Measurements from ENCODE around the gene TTC31. TPM values are rescaled to one million over a fixed set of nuclear protein-coding genes. Genes with fewer than 3 reads are reported as not detected.

TTC31 gene
- total RNA-seq, 1 donor from 2014 or later: 49.1 TPM

DNA sequence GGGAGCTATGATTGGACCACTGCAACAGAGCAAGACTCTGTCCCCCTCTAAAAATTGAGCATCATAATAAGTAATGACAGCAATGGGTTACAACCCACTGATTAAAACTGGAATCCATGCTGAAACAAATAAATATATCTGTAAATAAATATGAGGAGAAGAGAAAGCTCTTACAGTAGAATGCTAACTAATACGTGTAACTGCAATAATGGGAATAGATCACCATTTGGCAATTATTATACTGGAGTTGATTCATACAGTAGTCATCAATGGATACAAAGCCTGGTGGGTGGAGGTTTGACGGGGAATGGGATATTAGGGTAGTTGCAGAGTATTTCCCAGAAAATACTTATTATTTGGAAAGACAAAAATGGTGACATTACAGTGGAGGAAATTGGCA, 34.1 kb upstream of the TTC31 start:
- CTCF ChIA-PET: no interaction called here
- intact Hi-C loops (cut with micrococcal nuclease): no loop called here
- no peak for ATAC-seq (ENCODE audit: low read depth)
- Mint-ChIP-seq H3K27me3 (peaks cover 12% of the 10 kb centered on the region), H3K4me1 (peaks cover 15% of the 10 kb centered on the region), H3K27ac (no peak overlapping the region), H3K36me3 (ENCODE audit: low read depth) (no peaks in the 10 kb centered on the region), H3K4me3 (no peak overlapping the region), H3K9me3 (no peaks in the 10 kb centered on the region)
- TF ChIP-seq, protein P1, sequence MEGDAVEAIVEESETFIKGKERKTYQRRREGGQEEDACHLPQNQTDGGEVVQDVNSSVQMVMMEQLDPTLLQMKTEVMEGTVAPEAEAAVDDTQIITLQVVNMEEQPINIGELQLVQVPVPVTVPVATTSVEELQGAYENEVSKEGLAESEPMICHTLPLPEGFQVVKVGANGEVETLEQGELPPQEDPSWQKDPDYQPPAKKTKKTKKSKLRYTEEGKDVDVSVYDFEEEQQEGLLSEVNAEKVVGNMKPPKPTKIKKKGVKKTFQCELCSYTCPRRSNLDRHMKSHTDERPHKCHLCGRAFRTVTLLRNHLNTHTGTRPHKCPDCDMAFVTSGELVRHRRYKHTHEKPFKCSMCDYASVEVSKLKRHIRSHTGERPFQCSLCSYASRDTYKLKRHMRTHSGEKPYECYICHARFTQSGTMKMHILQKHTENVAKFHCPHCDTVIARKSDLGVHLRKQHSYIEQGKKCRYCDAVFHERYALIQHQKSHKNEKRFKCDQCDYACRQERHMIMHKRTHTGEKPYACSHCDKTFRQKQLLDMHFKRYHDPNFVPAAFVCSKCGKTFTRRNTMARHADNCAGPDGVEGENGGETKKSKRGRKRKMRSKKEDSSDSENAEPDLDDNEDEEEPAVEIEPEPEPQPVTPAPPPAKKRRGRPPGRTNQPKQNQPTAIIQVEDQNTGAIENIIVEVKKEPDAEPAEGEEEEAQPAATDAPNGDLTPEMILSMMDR (IDR thresholded peaks at IDR 0.05): no peak
- POLR2A ChIA-PET: no interaction called here
- DNase-seq: no peak

DNA sequence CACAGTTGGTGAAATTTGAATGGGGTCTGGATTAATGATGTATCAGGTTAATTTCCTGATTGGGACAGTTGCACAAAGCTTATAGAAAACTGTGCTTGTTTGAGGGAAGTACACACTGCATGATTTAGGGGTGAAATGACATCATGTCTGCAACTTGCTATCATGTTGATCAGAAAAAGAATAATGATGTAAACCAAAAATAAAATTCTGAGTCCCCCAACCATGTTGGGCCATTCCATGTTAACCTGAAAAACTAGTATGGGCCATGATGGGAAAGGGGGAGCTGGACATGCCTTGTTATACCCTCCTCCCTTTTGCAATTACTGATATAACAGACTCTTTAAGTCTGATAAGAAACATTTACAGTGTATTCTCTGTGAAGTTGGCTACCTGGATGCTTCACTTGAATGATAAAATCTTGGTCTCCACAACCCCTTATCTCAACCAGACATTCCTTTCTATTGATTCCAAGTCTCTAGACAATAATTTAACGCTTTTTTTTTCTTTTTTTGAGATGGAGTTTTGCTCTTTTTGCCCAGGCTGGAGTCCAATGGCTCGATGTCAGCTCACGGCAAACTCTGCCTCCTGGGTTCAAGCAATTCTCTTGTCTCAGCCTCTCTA, 32.2 kb upstream of the TTC31 start:
- Mint-ChIP-seq H3K4me1 (peaks cover 25% of the 10 kb centered on the region), H3K27ac (no peak overlapping the region), H3K4me3 (no peak overlapping the region), H3K36me3 (ENCODE audit: low read depth) (peaks cover 8% of the 10 kb centered on the region), H3K9me3 (no peaks in the 10 kb centered on the region), H3K27me3 (no peaks in the 10 kb centered on the region)
- intact Hi-C loops (cut with micrococcal nuclease): no loop called here
- no peak for DNase-seq
- ATAC-seq (ENCODE audit: low read depth): no peak
- POLR2A ChIA-PET: no interaction called here
- CTCF ChIA-PET: no interaction called here
- TF ChIP-seq, protein P1 (IDR thresholded peaks at IDR 0.05): no peak

DNA sequence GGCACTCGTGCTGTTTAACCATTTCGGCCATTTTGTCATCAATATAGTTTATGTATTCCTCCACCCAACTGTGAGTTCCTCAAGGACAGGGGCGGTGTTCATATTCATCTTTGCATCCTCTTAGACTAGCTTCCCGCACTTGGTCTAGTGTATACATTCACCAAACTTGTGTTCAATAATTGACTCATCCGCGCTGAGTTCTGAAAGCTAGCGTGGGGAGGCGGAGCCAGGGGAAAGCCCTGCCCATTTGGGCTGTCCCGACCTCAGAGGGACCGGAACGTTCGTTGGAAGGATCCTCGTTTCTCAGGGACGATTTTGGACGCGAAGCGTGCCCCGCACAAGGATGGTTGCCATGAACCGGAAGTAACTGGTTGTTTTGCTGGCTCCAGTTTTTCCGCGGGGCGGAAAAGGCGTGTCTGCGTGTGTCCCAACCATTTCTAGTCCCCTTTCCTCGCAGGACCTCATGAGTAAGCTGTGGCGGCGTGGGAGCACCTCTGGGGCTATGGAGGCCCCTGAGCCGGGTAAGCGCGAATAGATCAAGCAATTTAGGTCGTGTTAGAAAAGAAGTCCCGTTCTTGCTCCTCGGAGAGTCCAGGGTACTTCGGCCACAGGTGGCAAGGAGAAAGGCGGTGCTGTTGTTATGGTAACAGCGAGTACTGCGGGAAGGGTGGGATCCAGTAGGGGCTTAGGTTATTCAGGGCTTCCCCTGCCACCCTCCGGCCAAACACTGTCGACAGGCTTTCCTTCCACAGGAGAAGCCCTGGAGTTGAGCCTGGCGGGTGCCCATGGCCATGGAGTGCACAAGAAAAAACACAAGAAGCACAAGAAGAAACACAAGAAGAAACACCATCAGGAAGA, 28.0 kb upstream of the TTC31 start, which contains the start of gene INO80B:
TSS of gene INO80B (plus strand) at position 434 of the 858 bp plus-strand sequence. CDS start at position 464, 30 bp downstream.
- H3K27me3 Mint-ChIP-seq: no peaks in the 10 kb centered on the region
- TF ChIP-seq, protein P1 (IDR thresholded peaks at IDR 0.05): no peak
- peaks cover 32% of the 10 kb centered on the region for H3K36me3 Mint-ChIP-seq (ENCODE audit: low read depth)
- POLR2A ChIA-PET: interaction anchor here (0.7 to 10.0 kb wide), 16 partner anchors 10 to 718 kb away, joined by 3 to 127 read pairs (median 8); partner anchors contain the start of genes AUP1, C2orf81, CCDC142 and DQX1
- peak within 1 kb of the TSS; percentile 99 for H3K4me3 Mint-ChIP-seq
- peak within 1 kb of the TSS; percentile 100 for H3K27ac Mint-ChIP-seq
- intact Hi-C loops (cut with micrococcal nuclease): loop anchor here (1.0 to 5.0 kb wide), 8 partner anchors 15 to 1220 kb away; partner anchors contain the start of genes AUP1, C2orf81, CCT7 and HTRA2
- peaks cover 63% of the 10 kb centered on the region for H3K4me1 Mint-ChIP-seq
- DNase-seq (peak; percentile 94), ATAC-seq (ENCODE audit: low read depth) (peak; percentile 47)
- no peaks in the 10 kb centered on the region for H3K9me3 Mint-ChIP-seq
- CTCF ChIA-PET: interaction anchor here (1.1 to 2.8 kb wide), 6 partner anchors 14 to 133 kb away, joined by 3 to 12 read pairs (median 4); partner anchors contain the start of genes CCDC142, MRPL53 and TTC31

DNA sequence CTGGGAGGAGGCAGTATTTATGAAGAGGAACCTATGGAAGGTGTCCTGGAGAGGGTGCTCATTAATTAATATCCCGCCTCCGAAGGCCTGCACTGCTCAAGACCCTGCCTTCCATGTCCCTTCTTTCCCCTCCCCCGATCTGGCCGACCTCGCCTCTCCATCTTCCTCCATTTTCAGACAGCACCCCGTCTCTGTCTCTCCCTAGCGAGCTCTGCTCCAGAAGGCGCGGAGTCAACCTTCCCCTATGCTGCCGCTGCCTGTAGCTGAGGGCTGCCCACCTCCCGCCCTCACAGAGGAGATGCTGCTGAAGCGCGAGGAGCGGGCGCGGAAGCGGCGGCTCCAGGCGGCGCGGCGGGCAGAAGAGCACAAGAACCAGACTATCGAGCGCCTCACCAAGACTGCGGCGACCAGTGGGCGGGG, 25.7 kb upstream of the TTC31 start:
- Mint-ChIP-seq H3K36me3 (ENCODE audit: low read depth) (peaks cover 49% of the 10 kb centered on the region), H3K4me1 (peaks cover 65% of the 10 kb centered on the region), H3K27me3 (no peaks in the 10 kb centered on the region), H3K4me3 (peak overlapping the region; percentile 99), H3K27ac (peak overlapping the region; percentile 100), H3K9me3 (no peaks in the 10 kb centered on the region)
- POLR2A ChIA-PET: interaction anchor here (1.0 to 10.0 kb wide), 16 partner anchors 10 to 275 kb away, joined by 4 to 127 read pairs (median 11); partner anchors contain the start of genes AUP1, C2orf81, CCDC142 and DOK1
- intact Hi-C loops (cut with micrococcal nuclease): loop anchor here (1.0 to 5.0 kb wide), 2 partner anchors 8 to 275 kb away; partner anchors contain the start of gene MOGS
- no peak for ATAC-seq (ENCODE audit: low read depth)
- no peak for DNase-seq
- CTCF ChIA-PET: interaction anchor here (0.9 to 3.0 kb wide), 3 partner anchors 26 to 129 kb away, joined by 3 to 11 read pairs (median 7); partner anchors contain the start of genes C2orf81, CCDC142, TTC31 and WDR54
- TF ChIP-seq, protein P1 (IDR thresholded peaks at IDR 0.05): no peak

Data from activated B cell treated with CpG ODN at 0.5 μM for 24 hours (primary cell).